HG03135 (cell line): ENCODE results near the gene WDFY3.
A peak's percentile ranks its signal among the peaks of the same experiment; 100 is the strongest.
"Not testable (repeated sequence)": the region's sequence is repeated elsewhere in the genome, so short reads cannot be mapped to it uniquely, and the experiment has no call there.

Experiments used
- ATAC-seq: cut with Tn5 transposase; IDR thresholded peaks from one replicate; pipeline ENCODE4 v1.9.1; 2021; ENCODE audit warnings: mild to moderate bottlenecking, moderate library complexity; ENCODE audit not compliant: unreplicated experiment

WDFY3 gene

GRCh38 chr4:84806541-84806940 lies 159.9 kb downstream of the WDFY3 start:
- not testable (repeated sequence) for ATAC-seq

- no peak for ATAC-seq
Observed at GRCh38 chr4:84804136-84804535, 162.4 kb downstream of the WDFY3 start.

GRCh38 chr4:84803720-84804119 lies 162.8 kb downstream of the WDFY3 start:
- ATAC-seq, result no peak

GRCh38 chr4:84803116-84803515 lies 163.4 kb downstream of the WDFY3 start:
- no peak for ATAC-seq

GRCh38 chr4:84800256-84800655 lies 166.2 kb downstream of the WDFY3 start:
- ATAC-seq, result no peak

- no peak for ATAC-seq
Observed at GRCh38 chr4:84799318-84799717, 167.2 kb downstream of the WDFY3 start.

- no peak for ATAC-seq
Observed at GRCh38 chr4:84796394-84796793, 170.1 kb downstream of the WDFY3 start.

- ATAC-seq, result no peak
Observed at GRCh38 chr4:84792366-84793301, 173.9 kb downstream of the WDFY3 start.

GRCh38 chr4:84790769-84791565 lies 175.5 kb downstream of the WDFY3 start:
- ATAC-seq, result no peak

- no peak for ATAC-seq
Observed at GRCh38 chr4:84786478-84786877, 180.0 kb downstream of the WDFY3 start.

- ATAC-seq, result no peak
Observed at GRCh38 chr4:84782517-84782916, 184.0 kb downstream of the WDFY3 start.

GRCh38 chr4:84780719-84781118 lies 185.8 kb downstream of the WDFY3 start:
- ATAC-seq, result no peak

- ATAC-seq, result no peak
Observed at GRCh38 chr4:84778041-84778440, 188.4 kb downstream of the WDFY3 start.

GRCh38 chr4:84767168-84767567 lies 199.3 kb downstream of the WDFY3 start:
- ATAC-seq, result no peak

GRCh38 chr4:84753321-84753972 lies 213.0 kb downstream of the WDFY3 start:
- no peak for ATAC-seq

GRCh38 chr4:84751707-84752106 lies 214.8 kb downstream of the WDFY3 start:
- ATAC-seq, result no peak

GRCh38 chr4:84750960-84751283 lies 215.6 kb downstream of the WDFY3 start:
- no peak for ATAC-seq

- peak; percentile 73 for ATAC-seq
Observed at GRCh38 chr4:84750260-84750959, 216.1 kb downstream of the WDFY3 start.

GRCh38 chr4:84740057-84740456 lies 226.4 kb downstream of the WDFY3 start:
- no peak for ATAC-seq

- no peak for ATAC-seq
Observed at GRCh38 chr4:84738622-84739021, 227.9 kb downstream of the WDFY3 start.

GRCh38 chr4:84737656-84738055 lies 228.8 kb downstream of the WDFY3 start:
- no peak for ATAC-seq
